Left lung (tissue), 10 donors: ENCODE measurements around the gene CBX1. TPM values are rescaled to one million over a fixed set of nuclear protein-coding genes. Genes with fewer than 3 reads are reported as not detected.
A peak's percentile ranks its signal among the peaks of the same experiment; 100 is the strongest.

Experiments
- ATAC-seq: fragments of 200-7000 bp; cut with Tn5 transposase; one replicate; pipeline ENCODE4 v1.9.1; 2020; ENCODE audit warnings: moderate library complexity
- DNase-seq, 4 donors: peaks; one replicate each; pipeline ENCODE4 v3.0.0-alpha.2; 2013 to 2020
- H3K27ac ChIP-seq, 2 donors: fragments of 200-600 bp; sonication (generic) in 1 of 2; one replicate each; pipeline versions ENCODE4 v1.5.0 to v1.8.0; 2020 to 2021
- H3K27me3 ChIP-seq, 2 donors: fragments of 200-600 bp; sonication (generic) in 1 of 2; one replicate each; pipeline versions ENCODE4 v1.5.0 to v1.8.0; 2020 to 2021
- H3K36me3 ChIP-seq, 2 donors: fragments of 200-600 bp; sonication (generic) in 1 of 2; one replicate each; pipeline versions ENCODE4 v1.5.0 to v1.8.0; 2020 to 2021
- H3K4me1 ChIP-seq, 2 donors: fragments of 200-600 bp; one replicate each; pipeline ENCODE4 v1.8.0; 2021
- H3K4me3 ChIP-seq, 2 donors: fragments of 200-600 bp; sonication (generic) in 1 of 2; one replicate each; pipeline versions ENCODE4 v1.5.0 to v1.8.0; 2020 to 2021; ENCODE audit warnings: mild to moderate bottlenecking in 1 of 2
- H3K9me3 ChIP-seq, 2 donors: fragments of 200-600 bp; sonication (generic) in 1 of 2; one replicate each; pipeline versions ENCODE4 v1.5.0 to v1.8.0; 2020 to 2021
- intact Hi-C, 2 donors: fragments of 100-400 bp; cut with DNase I; formaldehyde crosslinking; loops; one replicate each; pipeline versions ENCODE4 v1.11.2 to v1.14.2; 2022
- polyA plus RNA-seq, 6 donors: library from polyadenylated mRNA; unstranded; fragments of 120-200 nt; gene quantifications; one replicate each; pipeline ENCODE4 v1.2.1, GENCODE V29; 2013; ENCODE audit not compliant: insufficient read length in 6 of 6
- total RNA-seq, 2 donors: library from RNA; stranded (reverse); fragmentation: NEBNext Ultra II Directional; extraction: Animal tissue kit (Norgen Biotek cat#: 25700); gene quantifications; one replicate each; pipeline ENCODE4 v1.2.1, GENCODE V29; 2021
- TF ChIP-seq, protein P1 (sequence below), 2 donors: fragments of 200-600 bp; sonication (generic) in 1 of 2; IDR thresholded peaks; one replicate each; pipeline versions ENCODE4 v1.5.0 to v1.8.0; 2021; ENCODE audit warnings: antibody characterized with exemption in 2 of 2
- donor health status: DM: no; HTN: yes; CAD: no.
- donor health status: DM: no; HTN: no; CAD: no.

CBX1 gene
- total and polyA plus RNA-seq, 8 donors, result 43.0 to 213 (median 165) TPM

DNA sequence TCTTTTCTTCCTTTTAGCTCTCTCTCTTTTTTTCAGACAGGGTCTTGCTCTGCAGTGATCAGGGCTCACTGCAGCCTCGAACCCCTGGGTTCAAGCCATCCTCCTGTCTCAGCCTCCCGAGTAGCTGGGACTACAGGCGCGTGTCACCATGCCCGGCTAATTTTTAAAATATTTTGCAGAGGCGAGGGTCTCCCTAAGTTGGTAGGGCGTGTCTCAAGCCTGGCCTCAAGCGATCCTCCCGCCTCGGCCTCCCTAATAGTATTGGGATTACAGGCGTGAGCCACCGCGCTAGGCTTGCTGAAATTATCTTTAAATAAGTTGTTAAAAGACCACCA lies 5.5 kb upstream of the CBX1 start:
- DNase-seq, result no peak

DNA sequence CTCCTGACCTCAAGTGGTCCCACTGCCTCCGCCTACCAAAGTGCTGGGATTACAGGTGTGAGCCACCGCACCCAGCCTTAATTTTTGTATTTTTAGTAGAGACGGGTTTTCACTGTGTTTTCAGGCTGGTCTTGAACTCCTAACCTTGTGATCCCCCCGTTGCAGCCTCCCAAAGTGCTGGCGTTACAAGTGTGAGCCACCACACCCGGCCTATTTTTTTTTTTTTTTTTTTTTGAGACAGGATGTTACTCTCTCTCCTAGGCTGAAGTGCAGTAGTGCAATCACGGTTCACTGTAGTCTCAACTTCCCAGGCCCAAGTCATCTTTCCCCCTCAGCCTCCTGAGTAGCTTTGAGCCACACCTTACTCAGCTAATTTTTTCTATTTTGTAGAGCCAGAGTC lies 3.2 kb upstream of the CBX1 start:
- TF ChIP-seq, protein P1, sequence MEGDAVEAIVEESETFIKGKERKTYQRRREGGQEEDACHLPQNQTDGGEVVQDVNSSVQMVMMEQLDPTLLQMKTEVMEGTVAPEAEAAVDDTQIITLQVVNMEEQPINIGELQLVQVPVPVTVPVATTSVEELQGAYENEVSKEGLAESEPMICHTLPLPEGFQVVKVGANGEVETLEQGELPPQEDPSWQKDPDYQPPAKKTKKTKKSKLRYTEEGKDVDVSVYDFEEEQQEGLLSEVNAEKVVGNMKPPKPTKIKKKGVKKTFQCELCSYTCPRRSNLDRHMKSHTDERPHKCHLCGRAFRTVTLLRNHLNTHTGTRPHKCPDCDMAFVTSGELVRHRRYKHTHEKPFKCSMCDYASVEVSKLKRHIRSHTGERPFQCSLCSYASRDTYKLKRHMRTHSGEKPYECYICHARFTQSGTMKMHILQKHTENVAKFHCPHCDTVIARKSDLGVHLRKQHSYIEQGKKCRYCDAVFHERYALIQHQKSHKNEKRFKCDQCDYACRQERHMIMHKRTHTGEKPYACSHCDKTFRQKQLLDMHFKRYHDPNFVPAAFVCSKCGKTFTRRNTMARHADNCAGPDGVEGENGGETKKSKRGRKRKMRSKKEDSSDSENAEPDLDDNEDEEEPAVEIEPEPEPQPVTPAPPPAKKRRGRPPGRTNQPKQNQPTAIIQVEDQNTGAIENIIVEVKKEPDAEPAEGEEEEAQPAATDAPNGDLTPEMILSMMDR (IDR thresholded peaks at IDR 0.05), result no peak
- Histone ChIP-seq H3K9me3 (peaks cover 0 to 4% of the 10 kb centered on the region in 2 donors), H3K27ac (no peak overlapping the region), H3K4me1 (peaks cover 9 to 49% of the 10 kb centered on the region in 2 donors), H3K4me3 (no peak overlapping the region), H3K27me3 (no peaks in the 10 kb centered on the region), H3K36me3 (no peaks in the 10 kb centered on the region)
- DNase-seq, result no peak
- intact Hi-C loops, result no loop called here
- ATAC-seq, result no peak

More for the DNA sequence above, 5.5 kb upstream of the CBX1 start:
- Histone ChIP-seq H3K36me3 (no peaks in the 10 kb centered on the region), H3K4me3 (peak overlapping the region; percentile 63 to 82), H3K27me3 (no peaks in the 10 kb centered on the region), H3K9me3 (peaks cover 0 to 4% of the 10 kb centered on the region in 2 donors), H3K4me1 (peaks cover 9 to 54% of the 10 kb centered on the region in 2 donors), H3K27ac (peak overlapping the region; percentile 91 to 95)
- no peak for ATAC-seq
- TF ChIP-seq, protein P1 (IDR thresholded peaks at IDR 0.05), result no peak
- intact Hi-C loops, result no loop called here

DNA sequence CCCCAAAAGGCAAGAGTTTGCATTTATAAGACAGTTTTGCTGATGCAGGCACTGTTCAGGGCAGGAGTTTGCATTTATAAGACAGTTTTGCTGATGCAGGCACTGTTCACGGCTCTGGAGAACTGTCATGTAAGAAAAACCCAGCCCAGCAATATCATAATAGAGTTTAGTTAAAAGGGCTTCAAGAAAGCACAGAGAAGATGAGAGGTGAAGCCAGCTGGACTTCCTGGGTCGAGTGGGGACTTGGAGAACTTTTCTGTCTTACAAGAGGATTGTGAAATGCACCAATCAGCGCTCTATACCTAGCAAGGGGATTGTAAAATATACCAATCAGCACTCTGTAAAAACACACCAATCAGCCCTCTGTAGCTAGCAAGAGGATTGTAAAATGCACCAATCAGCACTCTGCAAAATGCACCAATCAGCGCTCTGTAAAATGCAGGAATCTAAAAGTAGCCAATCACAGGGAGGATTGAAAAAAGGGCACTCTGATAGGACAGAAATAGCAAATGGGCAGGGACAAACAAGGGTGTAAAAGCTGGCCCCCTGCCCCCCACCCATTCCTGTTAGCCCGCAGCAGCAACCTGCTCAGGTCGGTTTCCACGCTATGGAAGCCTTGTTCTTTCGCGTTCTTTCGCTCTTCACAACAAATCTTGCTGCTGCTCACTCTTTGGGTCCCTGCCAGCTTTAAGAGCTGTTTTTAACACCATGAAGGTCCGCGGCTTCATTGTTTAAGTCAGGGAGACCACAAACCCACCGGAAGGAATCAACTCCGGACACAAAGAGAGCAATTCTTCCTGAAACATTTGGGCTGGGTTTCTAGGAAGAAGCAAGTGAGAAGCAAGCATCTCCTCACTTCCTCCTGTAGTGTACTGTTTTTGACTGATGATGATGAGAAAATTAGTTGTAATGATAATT lies 1.8 kb upstream of the CBX1 start:
- TF ChIP-seq, protein P1 (IDR thresholded peaks at IDR 0.05), result no peak
- Histone ChIP-seq H3K9me3 (peaks cover 0 to 4% of the 10 kb centered on the region in 2 donors), H3K27ac (peak overlapping the region in 1 of 2 donors; percentile 77), H3K36me3 (no peaks in the 10 kb centered on the region), H3K4me3 (no peak overlapping the region), H3K4me1 (peaks cover 4 to 42% of the 10 kb centered on the region in 2 donors), H3K27me3 (no peaks in the 10 kb centered on the region)
- DNase-seq, result no peak
- intact Hi-C loops, result no loop called here
- ATAC-seq, result no peak

DNA sequence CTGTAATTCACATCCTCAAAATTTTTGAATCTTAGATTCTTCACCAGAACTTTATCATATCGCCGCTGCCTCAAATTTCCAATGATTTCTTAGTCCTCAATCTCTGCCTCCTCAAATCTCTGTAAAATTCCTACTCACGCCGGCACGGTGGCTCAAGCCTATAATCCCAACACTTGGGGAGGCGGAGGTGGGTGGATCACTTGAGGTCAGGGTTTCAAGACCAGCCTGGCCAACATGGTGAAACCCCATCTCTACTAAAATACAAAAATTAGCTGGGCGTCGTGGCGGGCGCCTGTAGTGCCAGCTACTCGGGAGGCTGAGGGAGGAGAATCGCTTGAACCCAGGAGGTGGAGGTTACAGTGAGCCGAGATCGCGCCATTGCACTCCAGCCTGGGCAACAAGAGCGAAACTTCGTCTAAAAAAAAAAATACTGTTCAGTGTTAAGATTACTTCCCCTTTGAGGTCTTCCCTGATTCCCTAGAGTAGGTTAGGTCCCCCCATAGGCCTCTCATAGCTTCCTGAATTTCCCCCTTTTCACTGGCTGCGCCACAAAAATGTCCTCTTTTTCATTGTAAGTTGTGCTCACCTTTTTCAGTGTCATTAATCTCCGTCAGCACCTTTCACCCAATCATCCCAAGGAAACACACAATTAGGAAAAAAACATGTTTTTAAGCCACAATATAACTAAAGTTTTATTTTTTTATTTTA lies 919 bp upstream of the CBX1 start:
- intact Hi-C loops, result no loop called here
- Histone ChIP-seq H3K9me3 (peaks cover 0 to 4% of the 10 kb centered on the region in 2 donors), H3K4me3 (peak overlapping the region in 1 of 2 donors; percentile 77), H3K27ac (peak overlapping the region; percentile 15 to 77), H3K4me1 (peaks cover 4 to 44% of the 10 kb centered on the region in 2 donors), H3K27me3 (no peaks in the 10 kb centered on the region), H3K36me3 (no peaks in the 10 kb centered on the region)
- DNase-seq (no peak), ATAC-seq (no peak)
- TF ChIP-seq, protein P1 (IDR thresholded peaks at IDR 0.05), result no peak

DNA sequence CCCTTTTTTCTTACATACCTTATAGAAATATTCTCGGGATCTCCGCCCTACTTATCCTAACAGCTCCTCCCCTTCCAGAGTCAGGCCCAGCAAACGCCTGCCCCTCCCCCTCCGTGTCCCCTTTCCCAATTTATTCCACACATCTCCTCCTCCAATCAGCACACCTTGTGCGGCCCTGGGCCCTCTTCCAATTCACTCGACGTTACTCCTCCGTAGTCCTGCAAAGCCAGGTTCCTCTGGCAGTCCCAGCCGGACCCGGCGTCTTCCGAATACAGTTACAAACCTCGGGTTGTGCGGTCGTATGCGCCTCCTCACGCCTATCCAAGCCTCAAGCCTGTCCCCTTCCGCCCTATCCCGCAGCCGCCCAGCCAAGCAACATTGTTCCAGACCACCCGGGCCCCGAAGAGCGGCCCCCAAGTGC lies 677 bp downstream of the CBX1 start:
- Histone ChIP-seq H3K36me3 (peaks cover 0 to under 1% of the 10 kb centered on the region in 2 donors), H3K4me1 (peaks cover 0 to 35% of the 10 kb centered on the region in 2 donors), H3K4me3 (peak overlapping the region; percentile 77 to 98), H3K27me3 (no peaks in the 10 kb centered on the region), H3K9me3 (peaks cover 0 to 4% of the 10 kb centered on the region in 2 donors), H3K27ac (peak overlapping the region; percentile 77 to 89)
- TF ChIP-seq, protein P1 (IDR thresholded peaks at IDR 0.05), result no peak
- peak; percentile 67 for ATAC-seq
- peak in 3 of 4 donors; percentile 63 to 69 (median 64) for DNase-seq
- intact Hi-C loops, result no loop called here
